PC-9 (cell line): Measurements from ENCODE around the gene PTPN14. TPM values are rescaled to one million over a fixed set of nuclear protein-coding genes. Genes with fewer than 3 reads are reported as not detected.

ENCODE experiments used
- BruUV-seq: library from RNA; stranded (reverse); fragments of 400-500 nt; replicated peaks from 2 replicates; lab custom pipeline; 2021; lab: Mats Ljungman, UMichigan
- CTCF ChIA-PET: fragments of 300-600 bp; sonication (Branson Sonifier 250); formaldehyde crosslinking; loops from one replicate; lab custom pipeline; 2022; ENCODE audit warnings: antibody characterized with exemption; lab: Charles Lee
- POLR2A ChIA-PET: fragments of 300-600 bp; sonication (Branson Sonifier 250); formaldehyde crosslinking; loops from one replicate; lab custom pipeline; 2022; ENCODE audit warnings: antibody characterized with exemption; ENCODE audit not compliant: unreplicated experiment; lab: Charles Lee
- DNase-seq, 2 experiments: peaks; one replicate each; pipeline versions ENCODE4 v3.0.0 to v3.0.0-alpha.2; 2015 to 2022; ENCODE audit warnings: mixed read lengths in 1 of 2
- H2AFZ ChIP-seq: fragments of 200-600 bp; sonication (generic); 2 replicates; pipeline ENCODE4 v1.8.1; 2017; ENCODE audit warnings: antibody characterized with exemption
- H3F3A ChIP-seq: fragments of 200-600 bp; sonication (generic); 2 replicates; pipeline ENCODE4 v1.8.1; 2017; ENCODE audit warnings: antibody characterized with exemption, mild to moderate bottlenecking, low read depth; ENCODE audit not compliant: insufficient read depth
- H3K27ac ChIP-seq: fragments of 200-600 bp; sonication (generic); 2 replicates; pipeline ENCODE4 v1.6.1; 2016; ENCODE audit warnings: mixed run types
- H3K27me3 ChIP-seq: fragments of 200-600 bp; sonication (generic); 2 replicates; pipeline ENCODE4 v1.6.1; 2016; ENCODE audit warnings: low read depth, mixed run types; ENCODE audit not compliant: insufficient read depth
- H3K36me3 ChIP-seq: fragments of 200-600 bp; sonication (generic); 2 replicates; pipeline ENCODE4 v1.6.1; 2016; ENCODE audit warnings: low read depth, mixed run types
- H3K4me1 ChIP-seq: fragments of 200-600 bp; sonication (generic); replicated peaks from 2 replicates; pipeline ENCODE4 v1.6.1; 2016; ENCODE audit warnings: mixed run types; ENCODE audit not compliant: insufficient read depth
- H3K4me2 ChIP-seq: fragments of 200-600 bp; sonication (generic); 2 replicates; pipeline ENCODE4 v1.6.1; 2017; ENCODE audit warnings: mixed run types
- H3K4me3 ChIP-seq: fragments of 200-600 bp; sonication (generic); 2 replicates; pipeline ENCODE4 v1.6.1; 2016; ENCODE audit warnings: mixed run types
- H3K79me2 ChIP-seq: fragments of 200-600 bp; sonication (generic); 2 replicates; pipeline ENCODE4 v1.6.1; 2017; ENCODE audit warnings: low read depth, mixed run types
- H3K9me2 ChIP-seq: fragments of 200-600 bp; sonication (generic); 2 replicates; pipeline ENCODE4 v1.8.1; 2017; ENCODE audit warnings: mild to moderate bottlenecking; ENCODE audit not compliant: insufficient read depth
- H3K9me3 ChIP-seq: fragments of 200-600 bp; sonication (generic); 2 replicates; pipeline ENCODE4 v1.8.1; 2016; ENCODE audit warnings: low read depth; ENCODE audit not compliant: insufficient read depth
- H4K20me1 ChIP-seq: fragments of 200-600 bp; sonication (generic); 2 replicates; pipeline ENCODE4 v1.8.1; 2017; ENCODE audit not compliant: insufficient read depth
- EZH2 ChIP-seq: fragments of 200-600 bp; sonication (generic); IDR thresholded peaks from 2 replicates; pipeline ENCODE4 v1.8.0; 2017; ENCODE audit warnings: antibody characterized with exemption, low read depth
- intact Hi-C: fragments of 100-400 bp; cut with micrococcal nuclease; formaldehyde crosslinking; loops from one replicate; pipeline ENCODE4 v1.10.0; 2022; ENCODE audit not compliant: unreplicated experiment
- total RNA-seq: library from RNA; stranded (reverse); gene quantifications from 2 replicates; pipeline ENCODE4 v1.2.3, GENCODE V29; 2021
- TF ChIP-seq, protein P1 (sequence below): fragments of 200-600 bp; sonication (generic); conservative IDR thresholded peaks from 2 replicates; pipeline ENCODE4 v1.6.1; 2017; ENCODE audit warnings: mixed run types, antibody characterized with exemption, mild to moderate bottlenecking, moderate library complexity

Gene PTPN14
- total RNA-seq, 1 experiment from 2014 or later = 78.9 TPM

DNA sequence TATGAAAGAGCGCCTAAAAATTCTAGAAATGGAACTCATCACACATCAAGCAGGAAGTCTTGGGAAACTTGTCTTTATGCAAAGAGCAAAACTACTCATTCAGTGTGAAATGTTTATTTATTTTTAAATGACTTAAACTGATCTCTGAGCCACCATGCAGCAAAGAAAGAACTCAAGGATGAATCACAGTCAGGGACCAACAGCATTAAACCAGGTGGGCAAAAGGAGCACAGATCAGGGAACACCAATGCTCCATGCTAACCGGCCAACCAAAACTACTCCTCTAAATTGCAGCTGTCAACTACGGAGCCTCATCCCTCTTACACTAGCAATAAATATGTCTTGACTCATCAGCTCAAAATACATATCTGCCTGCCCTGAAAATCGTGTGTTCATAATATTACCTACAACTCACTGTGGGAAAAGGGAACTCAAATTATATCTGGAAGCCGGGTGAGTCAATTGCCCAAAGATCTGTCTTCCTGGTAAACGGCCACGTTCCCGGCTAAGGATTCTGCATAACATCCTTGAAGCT is 129.2 kb downstream of the PTPN14 start:
- ChIA-PET CTCF (no interaction called here), POLR2A (no interaction called here)

DNA sequence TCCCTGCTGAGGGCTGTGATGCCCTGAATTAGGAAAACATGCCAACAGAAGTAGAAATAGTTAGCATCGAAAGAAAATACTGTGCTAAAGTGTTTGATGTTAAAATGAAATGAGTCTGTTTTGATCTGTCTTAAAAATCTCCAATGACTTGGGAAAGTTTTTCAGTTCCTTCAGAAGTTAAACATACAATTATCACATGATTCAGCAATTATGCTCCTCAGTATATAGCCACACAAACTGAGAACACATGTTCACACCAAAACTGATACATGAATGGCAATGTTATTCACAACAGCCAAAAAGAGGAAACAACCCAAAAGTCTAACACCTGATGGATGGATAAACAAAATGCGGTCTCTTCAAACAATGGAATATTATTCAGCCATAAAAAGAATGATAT is 130.6 kb downstream of the PTPN14 start:
- H3K27ac ChIP-seq = no peak overlapping the region
- intact Hi-C loops = no loop called here

More for the DNA sequence above, 129.2 kb downstream of the PTPN14 start:
- Histone ChIP-seq H3F3A (no peaks in the 10 kb centered on the region), H3K79me2 (no peaks in the 10 kb centered on the region), H2AFZ (no peak overlapping the region), H4K20me1 (no peaks in the 10 kb centered on the region), H3K4me1 (no peaks in the 10 kb centered on the region), H3K9me2 (no peaks in the 10 kb centered on the region), H3K4me3 (no peak overlapping the region), H3K4me2 (no peak overlapping the region), H3K9me3 (no peaks in the 10 kb centered on the region), H3K36me3 (no peaks in the 10 kb centered on the region), H3K27ac (no peak overlapping the region), H3K27me3 (no peaks in the 10 kb centered on the region)
- no TSS peak for BruUV-seq
- no peak for DNase-seq
- TF ChIP-seq, protein P1, sequence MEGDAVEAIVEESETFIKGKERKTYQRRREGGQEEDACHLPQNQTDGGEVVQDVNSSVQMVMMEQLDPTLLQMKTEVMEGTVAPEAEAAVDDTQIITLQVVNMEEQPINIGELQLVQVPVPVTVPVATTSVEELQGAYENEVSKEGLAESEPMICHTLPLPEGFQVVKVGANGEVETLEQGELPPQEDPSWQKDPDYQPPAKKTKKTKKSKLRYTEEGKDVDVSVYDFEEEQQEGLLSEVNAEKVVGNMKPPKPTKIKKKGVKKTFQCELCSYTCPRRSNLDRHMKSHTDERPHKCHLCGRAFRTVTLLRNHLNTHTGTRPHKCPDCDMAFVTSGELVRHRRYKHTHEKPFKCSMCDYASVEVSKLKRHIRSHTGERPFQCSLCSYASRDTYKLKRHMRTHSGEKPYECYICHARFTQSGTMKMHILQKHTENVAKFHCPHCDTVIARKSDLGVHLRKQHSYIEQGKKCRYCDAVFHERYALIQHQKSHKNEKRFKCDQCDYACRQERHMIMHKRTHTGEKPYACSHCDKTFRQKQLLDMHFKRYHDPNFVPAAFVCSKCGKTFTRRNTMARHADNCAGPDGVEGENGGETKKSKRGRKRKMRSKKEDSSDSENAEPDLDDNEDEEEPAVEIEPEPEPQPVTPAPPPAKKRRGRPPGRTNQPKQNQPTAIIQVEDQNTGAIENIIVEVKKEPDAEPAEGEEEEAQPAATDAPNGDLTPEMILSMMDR = no peak
- TF ChIP-seq EZH2 = no peak
- intact Hi-C loops = no loop called here

DNA sequence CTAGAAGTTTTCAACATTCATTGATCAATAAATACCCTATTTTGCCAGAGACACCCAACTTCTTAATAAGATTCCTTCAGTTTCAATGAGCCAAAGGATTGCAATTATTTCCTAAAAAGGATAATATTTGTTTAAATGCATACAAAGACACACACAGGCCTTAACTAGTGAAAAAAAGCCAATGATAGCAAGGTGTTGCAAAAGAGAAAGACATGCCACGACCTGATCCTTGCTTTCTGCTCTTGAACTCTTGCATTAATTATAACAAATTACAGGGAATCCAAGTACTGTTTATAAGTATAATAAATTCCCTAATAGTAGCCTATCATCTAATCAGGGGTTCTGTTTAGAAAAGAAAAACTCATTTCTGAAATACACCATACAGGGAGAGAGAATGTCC is 131.1 kb downstream of the PTPN14 start:
- TF ChIP-seq, protein P1 = no peak
- no peak for TF ChIP-seq EZH2
- no peak for DNase-seq
- Histone ChIP-seq H3K79me2 (no peaks in the 10 kb centered on the region), H3K4me2 (no peak overlapping the region), H3K9me3 (no peaks in the 10 kb centered on the region), H3K27ac (no peak overlapping the region), H3K9me2 (no peaks in the 10 kb centered on the region), H3K4me3 (no peak overlapping the region), H4K20me1 (no peaks in the 10 kb centered on the region), H3K36me3 (no peaks in the 10 kb centered on the region), H3K27me3 (no peaks in the 10 kb centered on the region), H2AFZ (no peak overlapping the region), H3K4me1 (no peaks in the 10 kb centered on the region), H3F3A (no peaks in the 10 kb centered on the region)
- ChIA-PET POLR2A (no interaction called here), CTCF (no interaction called here)
- intact Hi-C loops = no loop called here
- BruUV-seq = no TSS peak

More for the DNA sequence above, 130.6 kb downstream of the PTPN14 start:
- no peaks in the 10 kb centered on the region for H3K9me2 ChIP-seq
- no TSS peak for BruUV-seq
- no peak for TF ChIP-seq EZH2
- TF ChIP-seq, protein P1 = no peak
- no peak overlapping the region for H3K4me2 ChIP-seq
- POLR2A ChIA-PET = no interaction called here
- DNase-seq = no peak
- no peaks in the 10 kb centered on the region for H3K4me1 ChIP-seq
- H3K9me3 ChIP-seq = no peaks in the 10 kb centered on the region
- no peaks in the 10 kb centered on the region for H3K79me2 ChIP-seq
- no peaks in the 10 kb centered on the region for H3F3A ChIP-seq
- H4K20me1 ChIP-seq = no peaks in the 10 kb centered on the region
- CTCF ChIA-PET = no interaction called here
- no peak overlapping the region for H2AFZ ChIP-seq
- no peaks in the 10 kb centered on the region for H3K36me3 ChIP-seq
- H3K27me3 ChIP-seq = no peaks in the 10 kb centered on the region
- H3K4me3 ChIP-seq = no peak overlapping the region
